Hematopoietic multipotent progenitor cell treated with erythropoietin and hydrocortisone succinate and interleukin-3 and kit ligand, for 8 days (in vitro differentiated cells): Measurements from ENCODE around the gene AP2B1.
"Not testable (repeated sequence)": the region's sequence is repeated elsewhere in the genome, so short reads cannot be mapped to it uniquely, and the experiment has no call there.

ENCODE experiments used
- DNase-seq: peaks from one replicate; pipeline ENCODE4 v3.0.0-alpha.2; 2015

Gene AP2B1

DNA sequence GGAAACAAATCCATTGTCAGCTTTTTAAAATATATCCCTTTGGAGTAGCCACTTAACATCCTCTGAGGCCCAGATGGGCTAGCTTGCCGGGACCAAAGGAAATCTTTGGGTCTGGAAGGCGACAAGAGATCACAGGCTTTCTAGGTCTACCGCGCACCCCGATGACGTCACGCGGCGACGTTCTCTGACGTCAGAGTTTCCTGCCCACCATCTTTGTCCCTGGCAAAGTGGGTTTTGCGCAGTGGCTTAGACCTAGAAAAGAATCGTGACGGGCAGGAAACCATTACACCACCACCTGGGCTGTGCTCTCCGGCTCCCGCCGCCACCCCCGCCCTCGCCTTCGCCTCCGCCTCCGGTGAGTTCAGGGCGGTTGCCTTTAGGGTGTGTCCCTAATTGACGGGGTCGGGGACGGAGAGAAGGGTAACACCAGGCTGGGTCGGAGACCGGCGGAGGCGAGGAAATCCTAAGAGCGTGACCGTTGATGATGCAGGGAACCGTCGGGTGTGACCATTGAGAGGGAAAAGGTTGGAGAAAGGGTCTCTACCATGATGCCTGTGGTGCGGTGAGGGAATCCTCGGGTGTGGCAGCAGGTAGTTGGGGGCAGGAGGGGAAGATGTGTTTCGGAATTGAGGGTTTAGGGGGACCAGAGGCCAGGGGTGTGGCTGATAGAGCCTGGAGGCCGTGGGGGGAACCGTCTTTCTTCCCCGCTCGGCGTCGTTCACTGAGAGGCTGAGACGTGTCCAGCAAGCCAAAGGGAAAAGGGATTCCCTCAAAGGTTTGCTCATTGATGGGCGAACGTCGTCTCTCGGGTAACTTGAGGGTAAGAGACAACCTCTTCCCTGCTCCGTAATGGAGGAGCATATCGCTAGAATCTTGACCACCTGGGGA is at the start of gene AP2B1:
Gene AP2B1, plus strand, starts transcription at position 249 of the 888 bp plus-strand sequence. CDS start 6,709 bp downstream, outside the sequence.
- peak; percentile 96 for DNase-seq

- peak; percentile 61 for DNase-seq
Measured at GRCh38 chr17:35537601-35538141, 49.5 kb upstream of the AP2B1 start, which contains the start of gene SLFN12L. Gene SLFN12L, minus strand, starts transcription at chr17:35537678. Its CDS starts 15,314 bp downstream, at chr17:35522364.

- no peak for DNase-seq
Measured at GRCh38 chr17:35539659-35540026, 47.5 kb upstream of the AP2B1 start.

DNA sequence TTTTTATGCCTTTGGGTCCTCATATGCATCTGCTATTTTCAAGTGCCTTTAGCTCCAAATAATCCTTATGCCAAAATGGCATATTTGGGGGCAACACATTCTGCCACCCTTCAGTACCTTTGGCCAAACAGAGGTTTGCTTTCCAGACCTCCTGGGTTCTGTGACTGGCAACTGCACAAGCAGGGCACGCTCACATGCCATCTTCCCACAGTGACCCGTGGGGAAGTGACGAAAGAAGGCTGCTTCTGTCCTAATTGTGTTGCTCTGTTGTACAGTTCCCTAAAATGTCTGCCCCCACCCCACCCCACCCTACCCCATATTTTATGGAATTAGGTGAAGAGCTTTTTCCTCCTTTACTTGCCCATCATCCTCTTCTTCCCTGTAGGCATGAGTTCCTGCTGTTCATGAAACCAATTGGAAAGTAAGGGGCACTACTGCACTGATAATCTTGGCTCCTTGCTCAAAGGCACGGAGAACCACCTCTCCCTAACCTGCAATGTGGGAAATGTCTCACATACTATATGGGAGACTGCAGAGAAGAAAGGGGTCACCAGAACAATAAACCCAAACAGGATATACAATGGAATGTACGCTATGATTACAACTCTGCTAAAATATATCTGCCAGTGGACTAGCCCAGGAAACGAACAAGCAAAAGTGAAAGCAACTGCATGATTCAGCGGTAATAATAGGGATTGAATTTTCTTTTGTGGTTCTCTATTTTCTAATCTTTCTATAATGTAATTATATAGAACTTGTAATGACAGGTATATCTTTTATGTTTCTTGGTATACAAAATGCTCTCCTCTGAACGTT is 46.3 kb upstream of the AP2B1 start:
- DNase-seq, result peak; percentile 76

DNA sequence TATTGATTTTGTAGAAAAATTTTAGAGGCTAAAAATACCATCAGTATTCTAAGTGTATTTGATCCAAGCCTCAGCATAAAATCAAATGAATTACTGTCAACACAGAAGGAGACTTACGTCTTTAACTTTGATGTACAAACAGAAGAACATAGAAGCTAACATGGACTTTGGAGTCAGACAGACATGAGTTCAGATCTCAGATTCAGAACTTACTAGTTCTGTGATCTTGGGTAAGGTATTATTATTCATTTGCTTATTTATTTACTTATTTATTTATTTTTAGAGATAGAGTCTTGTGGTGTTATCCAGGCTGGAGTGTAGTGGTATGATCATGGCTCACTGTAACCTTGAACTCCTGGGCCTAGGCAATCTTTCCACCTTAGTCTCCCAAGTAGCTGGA is 45.7 kb upstream of the AP2B1 start:
- no peak for DNase-seq

DNA sequence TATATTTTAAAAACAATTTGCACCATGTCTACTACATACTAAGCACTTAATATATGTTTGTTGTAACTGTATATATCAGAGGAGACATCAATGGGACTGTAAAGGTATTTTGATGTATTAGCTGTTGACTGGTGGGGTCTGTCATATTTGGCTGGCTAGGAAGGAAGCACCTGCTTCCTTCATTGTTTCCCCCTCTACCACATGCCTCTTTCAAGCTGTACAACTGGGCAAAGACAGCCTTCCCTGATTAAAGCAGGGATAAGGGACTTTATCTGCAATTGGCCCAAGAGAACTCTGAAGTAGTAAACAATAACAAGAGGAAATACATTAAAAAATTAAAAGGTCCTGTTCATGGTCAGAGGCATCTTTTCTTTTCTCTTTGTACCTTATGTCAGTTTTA is 44.1 kb upstream of the AP2B1 start:
- no peak for DNase-seq

- no peak for DNase-seq
Measured at GRCh38 chr17:35543856-35544255, 43.3 kb upstream of the AP2B1 start.

DNA sequence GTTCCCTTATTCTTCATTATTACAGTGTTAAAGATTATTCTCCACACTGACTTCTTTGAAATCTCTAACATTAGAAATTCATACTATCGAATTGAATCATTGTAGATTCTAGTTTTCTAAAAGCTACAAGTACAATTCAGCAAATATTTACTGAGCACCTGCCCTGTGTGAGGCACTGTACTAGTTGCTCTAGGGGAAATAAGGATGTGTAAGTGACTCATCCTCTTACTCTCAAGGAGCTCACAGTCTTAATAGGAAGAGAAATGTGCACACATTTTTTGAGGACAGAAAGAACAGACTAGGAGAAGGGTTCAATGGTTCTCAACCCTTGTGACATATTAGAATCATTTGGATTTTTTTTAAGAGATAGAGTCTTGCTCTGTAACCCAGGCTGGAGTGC is 42.0 kb upstream of the AP2B1 start:
- no peak for DNase-seq

DNA sequence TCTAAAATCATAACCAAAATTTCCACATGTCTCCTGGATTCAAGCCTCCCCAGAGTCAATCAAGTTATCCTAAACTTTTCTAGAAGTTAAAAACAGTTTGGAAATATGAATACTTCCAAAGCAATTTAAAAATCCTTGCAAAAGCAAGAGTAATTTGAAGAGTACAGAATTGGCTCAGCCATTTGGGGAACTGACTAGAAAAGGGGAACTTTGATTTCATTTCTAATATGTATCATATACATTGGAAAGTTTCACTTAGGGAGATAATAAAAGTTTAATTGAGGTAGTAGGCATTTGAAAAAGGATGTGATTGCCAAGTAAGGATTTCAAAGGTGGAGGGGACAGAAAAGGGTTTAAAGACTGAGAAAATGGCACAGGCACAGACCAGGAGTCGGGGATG is 40.6 kb upstream of the AP2B1 start:
- DNase-seq, result no peak

DNA sequence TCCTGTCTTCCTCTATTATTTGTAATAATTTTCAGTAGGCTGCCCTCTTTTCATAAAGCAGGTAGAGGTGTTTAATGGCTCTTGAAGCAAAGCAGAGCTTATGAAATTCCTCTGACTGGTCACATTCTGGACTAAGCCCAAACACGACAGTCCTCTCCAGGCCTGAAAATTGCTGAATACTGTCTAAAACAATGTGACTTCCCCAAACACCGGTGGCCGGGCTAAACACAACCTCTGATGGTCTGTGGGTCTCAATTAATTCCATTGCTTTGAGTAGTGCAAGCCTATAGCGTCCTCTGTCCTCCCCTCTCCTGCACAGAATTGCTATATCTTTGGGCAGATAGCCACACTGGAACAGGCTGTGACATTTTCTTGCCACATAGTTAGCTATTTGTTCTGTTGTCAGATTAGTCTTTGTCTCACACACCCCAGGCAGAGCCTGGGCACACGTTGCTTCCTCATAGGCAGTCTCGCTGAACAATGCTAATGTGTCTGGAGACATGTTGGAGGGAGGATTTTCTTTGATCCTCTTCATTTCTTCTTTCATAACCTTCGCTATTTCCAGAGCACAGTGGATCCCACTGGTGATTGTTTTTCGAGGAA is 38.8 kb upstream of the AP2B1 start:
- DNase-seq, result no peak

GRCh38 chr17:35548978-35549377 is 38.1 kb upstream of the AP2B1 start:
- DNase-seq, result no peak

DNA sequence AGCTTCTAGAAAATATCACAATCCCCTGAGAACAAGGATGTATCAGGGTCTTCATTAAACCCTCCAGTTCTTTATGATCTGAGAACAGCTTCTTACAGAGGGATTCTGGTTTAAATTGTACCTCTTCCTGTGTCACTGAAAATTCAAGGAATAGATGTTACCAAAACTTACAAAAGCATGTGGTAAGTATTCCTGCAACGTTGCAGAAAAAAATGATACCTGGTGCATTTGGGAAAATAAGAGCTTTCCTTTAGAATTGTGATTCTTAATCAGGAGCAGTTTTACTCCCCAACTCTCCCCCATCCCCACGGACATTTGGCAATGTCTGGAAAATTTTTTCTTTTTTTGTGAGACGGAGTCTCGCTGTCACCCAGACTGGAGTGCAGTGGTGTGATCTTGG is 33.8 kb upstream of the AP2B1 start:
- no peak for DNase-seq

- no peak for DNase-seq
Measured at GRCh38 chr17:35554668-35555067, 32.5 kb upstream of the AP2B1 start.

- DNase-seq, result peak; percentile 63
Measured at GRCh38 chr17:35555691-35556090, 31.4 kb upstream of the AP2B1 start.

DNA sequence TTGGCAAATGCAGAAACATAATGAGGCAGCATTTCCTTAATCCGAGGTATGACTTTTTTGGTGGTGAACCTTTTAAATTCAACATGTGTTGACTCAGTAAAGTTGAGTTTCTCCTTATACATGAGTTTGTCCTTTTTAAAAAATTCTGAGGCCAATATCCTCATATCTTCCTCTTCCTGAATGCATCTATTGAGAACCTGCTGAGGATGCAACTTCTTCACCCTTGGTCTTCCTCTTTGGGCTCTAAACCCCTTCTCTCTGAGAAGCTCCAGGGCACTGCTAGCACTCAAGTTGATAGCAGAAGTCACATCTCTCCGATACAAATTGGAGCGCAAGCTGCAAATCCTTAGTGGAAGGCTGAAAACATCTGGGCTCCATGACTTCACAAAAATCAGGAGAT is 29.8 kb upstream of the AP2B1 start:
- DNase-seq, result no peak

GRCh38 chr17:35559495-35560210 is 27.5 kb upstream of the AP2B1 start:
- peak; percentile 58 for DNase-seq

DNA sequence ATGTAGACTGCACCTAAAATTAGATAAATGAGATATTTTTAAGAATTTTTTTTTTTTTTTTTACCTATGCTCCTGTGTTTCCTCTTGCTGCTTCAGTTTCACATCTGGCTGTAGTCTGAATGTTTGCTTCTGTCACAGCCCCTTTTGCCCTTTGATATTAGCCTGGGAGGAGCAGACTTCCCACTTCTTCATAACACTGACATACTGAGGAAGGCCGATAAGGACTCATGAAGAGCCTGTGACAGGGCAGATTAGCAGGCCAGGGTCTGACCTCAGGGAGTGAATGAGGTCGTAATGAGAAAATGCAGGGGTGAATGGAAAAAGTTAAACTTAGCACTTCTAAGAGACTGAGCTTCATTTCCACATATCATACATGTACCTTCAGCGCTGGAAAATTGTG is 26.4 kb upstream of the AP2B1 start, which contains the start of gene SLFN14:
Gene SLFN14, minus strand, starts transcription at position 117 of the 400 bp plus-strand sequence. CDS start 2,757 bp downstream, outside the sequence.
- DNase-seq, result peak; percentile 100

- not testable (repeated sequence) for DNase-seq
Measured at GRCh38 chr17:35563181-35563580, 23.9 kb upstream of the AP2B1 start.

DNA sequence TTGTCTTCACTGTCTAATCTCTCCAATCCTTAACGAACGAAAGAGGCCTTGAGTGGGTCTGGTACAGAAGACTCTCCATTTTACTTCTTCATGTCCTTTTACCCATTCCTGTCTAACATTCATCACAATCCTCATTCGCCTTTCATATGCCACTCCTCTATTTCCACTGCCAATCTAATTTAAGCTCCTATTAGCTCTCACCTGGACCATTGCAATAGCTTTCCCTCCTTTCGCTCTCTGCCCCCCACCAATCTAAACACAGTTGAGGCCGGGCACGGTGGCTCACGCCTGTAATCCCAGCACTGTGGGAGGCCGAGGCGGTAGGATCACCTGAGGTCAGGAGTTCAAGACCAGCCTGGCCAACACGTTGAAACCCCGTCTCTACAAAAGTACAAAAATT is 20.2 kb upstream of the AP2B1 start:
- DNase-seq, result no peak

GRCh38 chr17:35568561-35568960 is 18.6 kb upstream of the AP2B1 start:
- peak; percentile 68 for DNase-seq

DNA sequence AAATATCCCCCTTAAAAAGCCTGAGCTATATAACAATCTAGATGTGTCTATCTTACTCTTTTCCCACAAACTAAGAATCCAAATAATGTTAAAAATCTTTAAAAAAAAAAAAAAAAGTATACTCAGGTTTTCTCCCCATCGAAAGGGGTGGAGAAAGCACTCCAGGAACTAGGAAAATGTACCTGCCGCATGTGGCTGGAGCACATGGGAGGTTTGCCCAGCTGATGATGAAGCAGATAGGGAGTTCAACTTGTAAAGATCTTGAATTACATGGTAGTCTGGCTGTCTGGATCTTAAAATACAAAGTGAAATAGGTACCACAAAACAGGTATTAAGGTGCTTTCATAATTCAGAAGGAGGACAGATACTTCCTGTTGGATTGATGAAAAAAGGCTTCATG is 17.7 kb upstream of the AP2B1 start:
- no peak for DNase-seq

GRCh38 chr17:35575759-35576158 is 11.4 kb upstream of the AP2B1 start:
- no peak for DNase-seq
